HepG2 (cell line): Measurements from ENCODE around the gene ABCC3. TPM values are rescaled to one million over a fixed set of nuclear protein-coding genes. Genes with fewer than 3 reads are reported as not detected.

Experiments
- CEBPB ChIP-seq: IDR thresholded peaks from 2 replicates; pipeline ENCODE4 v1.6.1; 2011; ENCODE audit warnings: low read depth, low read length, improper control_type of control experiment, borderline replicate concordance
- ERF ChIP-seq: IDR thresholded peaks from 2 replicates; pipeline ENCODE4 v1.6.1; 2018; ENCODE audit warnings: missing biosample characterization, missing genetic modification reagents
- GMEB1 ChIP-seq: sonication (generic); formaldehyde crosslinking; IDR thresholded peaks from 2 replicates; pipeline ENCODE4 v1.5.1; 2020; ENCODE audit warnings: missing genetic modification reagents, mild to moderate bottlenecking, borderline replicate concordance
- HOXA7 ChIP-seq: sonication (generic); formaldehyde crosslinking; IDR thresholded peaks from 2 replicates; pipeline ENCODE4 v1.8.1; 2022; ENCODE audit warnings: mild to moderate bottlenecking, missing genetic modification reagents, moderate library complexity
- KAT8 ChIP-seq: IDR thresholded peaks from 2 replicates; pipeline ENCODE4 v1.6.1; 2016; ENCODE audit warnings: missing genetic modification reagents, missing compliant biosample characterization
- MXD1 ChIP-seq: sonication (generic); formaldehyde crosslinking; IDR thresholded peaks from 2 replicates; pipeline ENCODE4 v1.4.0; 2020; ENCODE audit warnings: mild to moderate bottlenecking, missing genetic modification reagents
- NCOA1 ChIP-seq: sonication (generic); formaldehyde crosslinking; IDR thresholded peaks from 2 replicates; pipeline ENCODE4 v1.9.0; 2021; ENCODE audit warnings: missing genetic modification reagents
- PATZ1 ChIP-seq: sonication (generic); formaldehyde crosslinking; IDR thresholded peaks from 2 replicates; pipeline ENCODE4 v1.4.0; 2020; ENCODE audit warnings: missing genetic modification reagents
- POGK ChIP-seq: sonication (generic); formaldehyde crosslinking; conservative IDR thresholded peaks from 2 replicates; pipeline ENCODE4 v1.8.0; 2022; ENCODE audit warnings: mild to moderate bottlenecking, moderate library complexity, missing genetic modification reagents
- PPARG ChIP-seq: conservative IDR thresholded peaks from 2 replicates; pipeline ENCODE4 v1.6.1; 2016; ENCODE audit warnings: missing biosample characterization, missing genetic modification reagents
- SMARCE1 ChIP-seq: fragments of 450-650 bp; IDR thresholded peaks from 2 replicates; pipeline ENCODE4 v1.6.1; 2017; ENCODE audit warnings: borderline replicate concordance
- SOX13 ChIP-seq, 3 experiments: fragments of 450-650 bp in 1 of 3; sonication (generic) in 1 of 3; formaldehyde crosslinking in 1 of 3; IDR thresholded peaks in 2 of 3; conservative IDR thresholded peaks in 1 of 3; 2 replicates each; pipeline versions ENCODE4 v1.5.0 to v1.6.1; 2016 to 2020; ENCODE audit warnings: antibody characterized with exemption in 1 of 3, mild to moderate bottlenecking in 1 of 3, missing compliant biosample characterization in 1 of 3, missing genetic modification reagents in 1 of 3, moderate library complexity in 1 of 3
- TBP ChIP-seq: sonication (generic); formaldehyde crosslinking; IDR thresholded peaks from 2 replicates; pipeline ENCODE4 v1.5.0; 2020; ENCODE audit warnings: missing genetic modification reagents
- TFE3 ChIP-seq: IDR thresholded peaks from 2 replicates; pipeline ENCODE4 v1.6.1; 2016
- ZC3H13 ChIP-seq: sonication (generic); formaldehyde crosslinking; IDR thresholded peaks from 2 replicates; pipeline ENCODE4 v1.8.1; 2023; ENCODE audit warnings: mild to moderate bottlenecking, missing genetic modification reagents, moderate library complexity
- ZFP91 ChIP-seq: sonication (generic); formaldehyde crosslinking; IDR thresholded peaks from 2 replicates; pipeline ENCODE4 v1.9.0; 2022; ENCODE audit warnings: missing genetic modification reagents, mild to moderate bottlenecking, borderline replicate concordance
- ZNF577 ChIP-seq: sonication (generic); formaldehyde crosslinking; IDR thresholded peaks from 2 replicates; pipeline ENCODE4 v1.4.0; 2020; ENCODE audit warnings: mild to moderate bottlenecking, low read depth, missing genetic modification reagents, borderline replicate concordance
- ZNF777 ChIP-seq: sonication (generic); formaldehyde crosslinking; IDR thresholded peaks from 2 replicates; pipeline ENCODE4 v1.4.0; 2020; ENCODE audit warnings: missing genetic modification reagents
- polyA plus RNA-seq, 8 experiments: library from polyadenylated mRNA; depleted of rRNA in 3 of 8; stranded (reverse) in 7 of 8; unstranded in 1 of 8; fragments of >200 nt; fragmentation: Illumina TruSeq in 4 of 8; extraction: Trizol in 4 of 8; gene quantifications; 2 replicates each; pipeline versions ENCODE4 v1.2.1 to v1.2.3, GENCODE V29; 2011 to 2016; ENCODE audit warnings: low read depth in 4 of 8, missing spikeins in 1 of 8, mixed read lengths in 1 of 8; ENCODE audit not compliant: insufficient read depth in 1 of 8
- total RNA-seq, 5 experiments: library from RNA; depleted of rRNA; stranded (reverse); fragments of >200 nt; fragmentation: Illumina TruSeq; extraction: Trizol; gene quantifications; 2 replicates each; pipeline ENCODE4 v1.2.3, GENCODE V29; 2016; ENCODE audit warnings: low read depth in 1 of 5

Gene ABCC3
- total and polyA plus RNA-seq, 2 of the 13 experiments (the other 11 are each of a cell fraction or from before 2014, with no cell fraction given): 25.2 to 50.7 TPM

- TF ChIP-seq ZNF577 (no peak), ZFP91 (no peak), MXD1 (CRISPR knock-in tag) (no peak; the same call in 1 of the 2 replicates), GMEB1 (CRISPR knock-in tag) (no peak), TFE3 (CRISPR knock-in tag) (peak; percentile 66; the same call in 1 of the 2 replicates), PATZ1 (0 out of 2 replicates have a peak, but pooled peaks have one; percentile 29), TBP (CRISPR knock-in tag) (no peak), ERF (no peak; the same call in 1 of the 2 replicates), SOX13 (IDR thresholded peaks at IDR 0.05) (no peak), SOX13 (CRISPR knock-in tag; conservative IDR thresholded peaks at IDR 0.05 in 1 of 2, IDR thresholded peaks at IDR 0.05 in 1 of 2) (peak; percentile 35 to 91; a peak in 2 of 4 replicates), NCOA1 (CRISPR knock-in tag) (no peak), POGK (CRISPR knock-in tag) (no peak), KAT8 (CRISPR knock-in tag) (peak; percentile 57), ZNF777 (CRISPR knock-in tag) (no peak; the same call in 1 of the 2 replicates), PPARG (CRISPR knock-in tag) (0 out of 2 replicates have a peak, but pooled peaks have one; percentile 51), HOXA7 (CRISPR knock-in tag) (no peak), ZC3H13 (CRISPR knock-in tag) (no peak), SMARCE1 (no peak), CEBPB (no peak)
Observed at GRCh38 chr17:50693036-50693682, 58.5 kb downstream of the ABCC3 start (continued).
